ENCODE results near the gene DDAH1.

DDAH1 gene

GRCh38 chr1:85462931-85463649, 1.9 kb downstream of the DDAH1 start:
- DNase-seq (ENCODE audit: low read depth): no peak
- H3K4me3 ChIP-seq (ENCODE audit: low read length): peak overlapping the region; percentile 83
- no peak for TF ChIP-seq CTCF (conservative IDR thresholded peaks at IDR 0.05; ENCODE audit: low read depth, low read length)

- TF ChIP-seq CTCF (conservative IDR thresholded peaks at IDR 0.05; ENCODE audit: low read depth, low read length): no peak
- DNase-seq (ENCODE audit: low read depth): no peak
- H3K4me3 ChIP-seq (ENCODE audit: low read length): no peak overlapping the region
Measured at GRCh38 chr1:85461216-85461918, 3.6 kb downstream of the DDAH1 start.

- H3K4me3 ChIP-seq (ENCODE audit: low read length): no peak overlapping the region
- DNase-seq (ENCODE audit: low read depth): no peak
- TF ChIP-seq CTCF (conservative IDR thresholded peaks at IDR 0.05; ENCODE audit: low read depth, low read length): no peak
Measured at GRCh38 chr1:85460555-85461088, 4.3 kb downstream of the DDAH1 start.

- no peak for DNase-seq (ENCODE audit: low read depth)
- no peak overlapping the region for H3K4me3 ChIP-seq (ENCODE audit: low read length)
- TF ChIP-seq CTCF (conservative IDR thresholded peaks at IDR 0.05; ENCODE audit: low read depth, low read length): no peak
Measured at GRCh38 chr1:85459290-85459689, 5.7 kb downstream of the DDAH1 start.

GRCh38 chr1:85454214-85454613, 10.7 kb downstream of the DDAH1 start:
- no peak for DNase-seq (ENCODE audit: low read depth)
- no peak overlapping the region for H3K4me3 ChIP-seq (ENCODE audit: low read length)
- TF ChIP-seq CTCF (conservative IDR thresholded peaks at IDR 0.05; ENCODE audit: low read depth, low read length): no peak

GRCh38 chr1:85453640-85454194, 11.2 kb downstream of the DDAH1 start:
- no peak for TF ChIP-seq CTCF (conservative IDR thresholded peaks at IDR 0.05; ENCODE audit: low read depth, low read length)
- DNase-seq (ENCODE audit: low read depth): no peak

More at GRCh38 chr1:85453640-85454194, 11.2 kb downstream of the DDAH1 start:
- no peak overlapping the region for H3K4me3 ChIP-seq (ENCODE audit: low read length)
